HG03442 (cell line): ENCODE data around the gene ANXA2.
"Not testable (repeated sequence)": the region's sequence is repeated elsewhere in the genome, so short reads cannot be mapped to it uniquely, and the experiment has no call there.

Experiments used
- ATAC-seq: cut with Tn5 transposase; IDR thresholded peaks from one replicate; pipeline ENCODE4 v1.9.1; 2021; ENCODE audit warnings: mild to moderate bottlenecking, moderate library complexity; ENCODE audit not compliant: unreplicated experiment

ANXA2 gene

GRCh38 chr15:60346653-60347052 lies 51.1 kb downstream of the ANXA2 start:
- ATAC-seq, result no peak

DNA sequence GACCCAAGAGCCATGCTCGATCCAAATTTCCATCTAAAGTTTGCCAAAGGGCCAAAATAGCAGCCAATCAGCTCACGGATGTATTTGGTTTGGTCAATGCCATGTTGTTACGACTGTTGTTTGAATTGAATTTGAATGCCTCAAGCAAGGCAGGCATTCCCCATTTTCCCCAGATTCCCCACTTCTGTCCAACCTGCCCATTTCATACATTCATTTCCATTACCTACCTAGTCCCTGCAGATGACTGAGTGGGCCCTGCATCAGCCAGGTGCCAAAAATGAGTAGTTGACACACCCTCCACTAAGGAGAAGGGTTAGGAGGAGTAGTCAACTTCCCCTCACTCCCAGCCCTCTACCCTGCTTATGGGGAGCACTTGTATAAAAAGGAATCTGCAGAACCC lies 51.7 kb downstream of the ANXA2 start:
- ATAC-seq, result no peak

DNA sequence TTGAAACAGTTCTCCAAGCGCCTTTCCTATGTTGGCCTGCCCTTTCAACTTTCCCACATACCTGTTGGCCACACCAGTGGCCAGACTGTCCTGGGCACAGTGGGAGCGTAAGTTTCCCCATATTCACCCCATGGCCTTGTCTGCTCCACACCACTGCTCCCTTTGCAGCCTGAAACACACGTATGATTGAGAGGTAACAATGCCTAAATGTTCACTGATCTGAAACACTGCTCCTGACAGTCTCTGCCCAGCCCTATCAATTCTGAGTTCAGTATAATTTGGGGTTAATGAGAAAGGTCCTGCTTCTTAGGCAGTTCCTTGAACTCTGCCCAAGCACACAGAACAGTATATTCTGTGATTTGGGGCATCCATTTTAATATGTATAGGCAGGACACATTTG lies 52.2 kb downstream of the ANXA2 start:
- ATAC-seq, result no peak

- ATAC-seq, result no peak
Measured at GRCh38 chr15:60344987-60345386, 52.8 kb downstream of the ANXA2 start.

DNA sequence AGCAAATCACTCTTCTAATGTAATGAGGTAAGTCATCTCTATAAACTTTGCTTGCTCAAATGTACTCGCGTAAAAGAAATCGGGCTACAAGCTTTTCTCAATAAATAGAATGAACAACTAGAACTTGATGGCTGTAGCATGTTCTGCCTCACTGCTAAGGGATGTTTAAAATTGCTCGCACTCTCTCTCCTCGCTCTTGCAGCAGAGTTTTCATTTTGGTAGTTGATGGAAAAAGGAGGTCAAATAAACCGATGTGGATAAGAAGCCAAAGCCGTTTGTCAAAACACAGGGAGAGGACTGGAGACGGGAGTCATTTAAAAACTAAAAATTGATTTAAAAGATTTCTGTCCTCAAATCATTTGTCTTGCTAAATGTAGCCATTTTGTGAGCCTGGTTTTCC lies 53.3 kb downstream of the ANXA2 start:
- no peak for ATAC-seq

DNA sequence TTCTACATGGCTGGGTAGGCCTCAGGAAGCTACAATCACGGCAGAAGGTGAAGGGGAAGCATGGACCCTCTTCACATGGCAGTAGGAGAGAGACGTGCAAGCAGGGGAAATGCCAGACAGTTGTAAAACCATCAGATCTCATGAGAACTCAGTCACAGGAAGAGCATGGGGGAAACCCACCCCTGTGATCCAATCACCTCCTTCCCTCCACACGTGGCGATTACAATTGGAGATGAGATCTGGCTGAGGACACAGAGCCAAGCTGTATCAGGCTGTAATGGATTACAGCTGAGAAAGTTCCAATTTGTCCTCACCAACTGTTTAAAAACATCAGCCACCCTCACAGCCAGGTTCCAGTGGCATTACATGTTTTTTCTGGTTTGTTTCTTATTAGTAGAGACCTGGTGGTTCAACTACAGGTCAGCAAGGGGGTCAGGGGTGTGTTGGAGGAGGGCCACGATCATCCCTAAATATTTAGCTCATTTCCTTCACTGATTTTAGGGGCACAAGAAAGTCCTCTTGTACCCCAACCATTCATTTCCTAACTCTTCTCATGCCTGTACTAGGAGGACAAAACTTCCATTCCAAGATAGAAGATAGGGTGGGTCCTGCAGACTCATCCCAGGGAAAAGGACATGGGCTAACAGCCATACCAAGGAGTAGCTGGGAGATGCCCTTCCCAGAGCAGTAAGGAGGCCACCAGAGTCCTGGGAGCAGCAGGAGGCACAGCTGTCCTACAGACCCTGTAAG lies 54.4 kb downstream of the ANXA2 start:
- no peak for ATAC-seq

DNA sequence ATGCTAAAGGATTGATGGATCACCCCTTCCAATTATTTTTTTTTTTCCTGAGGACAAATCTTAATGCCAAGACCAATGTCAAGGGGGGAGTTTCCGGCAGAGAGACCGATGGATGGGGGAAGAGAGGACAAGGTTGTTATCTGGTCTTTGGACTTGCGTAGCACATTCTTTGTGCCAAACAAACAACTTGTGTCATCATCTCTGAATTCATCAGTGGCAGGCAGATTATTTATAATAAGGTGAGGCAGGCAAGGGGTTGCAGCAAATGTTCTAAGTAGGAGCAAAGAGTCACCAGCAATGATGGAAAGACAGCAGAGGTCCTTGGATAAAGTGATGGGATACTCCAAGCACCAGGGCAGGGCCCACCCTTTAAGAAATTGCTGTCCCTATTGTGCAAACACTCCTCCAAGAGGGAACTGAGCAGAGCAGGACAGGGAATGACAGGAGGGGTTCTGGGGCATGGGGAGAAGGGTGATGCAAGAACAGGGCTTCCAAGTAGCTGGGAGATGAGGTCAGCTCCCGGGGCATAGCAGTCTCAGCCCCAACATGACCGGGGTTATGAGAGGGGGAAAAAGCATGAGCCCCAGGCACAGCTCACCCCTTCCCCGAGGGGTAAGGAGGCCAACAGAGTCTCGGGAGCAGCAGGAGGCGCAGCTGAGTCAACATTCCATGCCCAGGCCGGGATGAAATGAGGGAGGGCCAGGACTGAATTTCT lies 57.4 kb downstream of the ANXA2 start:
- ATAC-seq, result no peak

DNA sequence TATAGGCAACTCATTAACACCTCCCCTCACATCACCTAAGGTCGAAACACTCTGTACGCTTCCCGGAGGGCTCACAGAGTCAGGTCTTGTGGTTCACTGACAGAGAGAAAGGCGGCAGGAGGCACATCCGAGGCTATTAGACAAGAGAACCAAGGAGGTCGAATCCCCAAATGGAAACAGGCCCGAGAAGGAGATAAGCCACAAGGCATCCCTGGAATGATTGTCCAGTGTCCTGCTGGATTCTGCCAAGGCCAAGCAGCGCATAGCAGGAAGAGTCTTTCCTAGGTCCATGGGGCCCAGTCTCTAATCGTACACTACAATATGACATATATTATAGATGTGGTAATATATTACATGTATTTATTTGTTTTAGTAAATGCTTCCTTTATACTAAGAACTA lies 58.5 kb downstream of the ANXA2 start:
- no peak for ATAC-seq

- ATAC-seq, result no peak
Measured at GRCh38 chr15:60338810-60339209, 59.0 kb downstream of the ANXA2 start.

DNA sequence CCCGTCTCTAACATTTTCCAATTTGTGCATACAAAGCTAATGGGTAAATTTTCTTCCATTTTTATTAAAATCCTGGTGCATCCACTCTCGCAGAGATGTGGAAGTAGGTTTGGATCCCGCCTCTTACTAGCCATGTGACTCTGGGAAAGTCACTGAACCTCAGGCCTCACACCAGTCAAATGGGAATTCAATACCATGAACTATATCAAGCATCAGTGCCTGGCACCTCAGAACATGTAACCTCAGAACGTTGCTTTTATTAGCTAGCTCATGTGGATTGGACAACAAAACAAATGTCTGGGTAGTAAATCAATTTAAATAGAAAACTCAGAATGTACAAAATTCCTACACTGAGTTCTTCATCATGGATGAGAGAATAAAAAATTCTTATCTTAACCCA lies 60.7 kb downstream of the ANXA2 start:
- no peak for ATAC-seq

DNA sequence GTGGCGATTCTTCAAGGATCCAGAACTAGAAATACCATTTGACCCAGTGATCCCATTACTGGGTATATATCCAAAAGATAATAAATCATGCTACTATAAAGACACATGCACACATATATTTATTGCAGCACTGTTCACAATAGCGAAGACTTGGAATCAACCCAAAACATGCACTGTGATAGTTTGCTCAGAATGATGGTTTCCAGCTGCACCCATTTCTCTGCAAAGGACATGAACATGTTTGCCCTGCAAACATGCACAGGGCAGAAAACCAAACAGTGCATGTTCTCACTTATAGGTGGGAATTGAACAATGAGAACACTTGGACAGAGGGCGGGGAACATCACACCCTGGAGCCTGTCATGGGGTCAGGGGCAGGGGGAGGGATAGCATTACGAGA lies 62.5 kb downstream of the ANXA2 start:
- ATAC-seq, result not testable (repeated sequence)

- no peak for ATAC-seq
Measured at GRCh38 chr15:60328852-60329443, 68.8 kb downstream of the ANXA2 start.

- no peak for ATAC-seq
Measured at GRCh38 chr15:60326824-60327654, 70.7 kb downstream of the ANXA2 start.

GRCh38 chr15:60326343-60326742 lies 71.4 kb downstream of the ANXA2 start:
- ATAC-seq, result no peak

DNA sequence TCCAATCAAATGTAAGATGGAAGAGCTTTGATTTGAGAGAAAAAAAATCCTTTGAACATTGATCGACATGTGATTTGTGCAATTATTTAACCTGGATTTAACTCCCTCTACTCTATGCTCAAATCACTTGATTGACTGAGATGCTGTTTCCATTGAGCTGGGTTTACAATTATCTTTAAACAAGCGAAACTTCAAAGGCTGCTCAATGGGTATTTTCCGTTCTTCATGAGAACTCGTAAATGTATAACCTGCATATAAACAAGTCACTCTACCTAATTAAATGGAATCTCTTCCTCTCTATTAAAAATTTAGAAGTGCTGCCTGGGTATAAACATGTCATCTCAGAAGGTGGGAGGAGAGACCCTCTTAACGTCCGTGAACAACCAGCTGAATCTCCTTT lies 71.9 kb downstream of the ANXA2 start:
- ATAC-seq, result no peak

GRCh38 chr15:60324706-60325438 lies 72.9 kb downstream of the ANXA2 start:
- no peak for ATAC-seq

GRCh38 chr15:60323322-60323721 lies 74.5 kb downstream of the ANXA2 start:
- no peak for ATAC-seq

GRCh38 chr15:60320365-60320764 lies 77.4 kb downstream of the ANXA2 start:
- no peak for ATAC-seq

DNA sequence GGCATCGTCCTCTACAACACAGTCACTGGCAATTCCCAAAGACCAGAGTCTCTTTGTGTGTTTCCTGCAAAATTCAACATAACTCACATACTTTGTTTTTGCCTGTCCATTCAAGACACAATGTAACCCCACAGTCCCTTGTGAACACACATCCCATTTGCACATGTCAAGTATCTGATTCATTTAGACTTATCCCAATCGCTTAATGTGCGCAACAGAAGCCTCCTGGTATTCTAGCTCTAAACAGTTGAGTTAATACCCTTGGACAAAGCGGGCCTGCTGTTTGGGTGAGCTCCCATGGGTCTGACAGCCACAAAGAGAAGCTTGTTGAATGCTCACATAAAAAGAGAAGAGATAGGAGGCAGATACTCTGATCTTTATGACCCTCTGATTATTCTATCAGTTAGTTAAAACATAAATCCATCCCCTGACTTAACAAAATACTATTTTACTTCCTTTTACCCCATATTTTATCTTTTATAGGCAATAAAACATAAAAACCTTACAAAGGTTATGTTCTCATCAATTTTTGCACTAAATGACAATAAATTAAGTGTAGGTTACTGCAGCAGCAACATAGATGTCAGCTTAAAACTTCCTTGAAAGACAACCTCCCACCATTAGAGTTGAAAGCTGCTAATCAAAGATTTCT lies 79.4 kb downstream of the ANXA2 start:
- ATAC-seq, result no peak

- ATAC-seq, result no peak
Measured at GRCh38 chr15:60316961-60317360, 80.8 kb downstream of the ANXA2 start.
